Immature natural killer cell (primary cell): Measurements from ENCODE around the gene RAB7B. TPM values are rescaled to one million over a fixed set of nuclear protein-coding genes. Genes with fewer than 3 reads are reported as not detected.

ENCODE experiments used
- polyA plus RNA-seq, 3 donors: library from polyadenylated mRNA; unstranded; fragments of 300-500 nt; fragmentation: Illumina TruSeq; gene quantifications; one replicate each; pipeline ENCODE4 v1.2.3, GENCODE V29; 2021

The RAB7B gene
- polyA plus RNA-seq, 3 donors from 2014 or later, result 0.07 TPM; not detected in 2

Other genes with a start within 250 kb of the RAB7B start
- 100 to 1,000 TPM; 156 to 206 (median 197) TPM for gene RAB29, start 227.9 kb downstream of the RAB7B start, polyA plus RNA-seq
- 10 to 100 TPM in 1 of 3 donors, 1 to 10 TPM in 2; 5.2 to 14.9 (median 6.4) TPM for gene SLC41A1, start 190.2 kb downstream of the RAB7B start, polyA plus RNA-seq
- gene PM20D1, start 153.3 kb downstream of the RAB7B start, polyA plus RNA-seq, result 1 to 10 TPM; 1.9 to 3.1 (median 2.6) TPM
- gene SLC26A9, start 59.9 kb downstream of the RAB7B start, polyA plus RNA-seq, result not detected
- not detected for gene CTSE, start 20.5 kb upstream of the RAB7B start, polyA plus RNA-seq
- gene RHEX, start 49.8 kb upstream of the RAB7B start, polyA plus RNA-seq, result 1 to 10 TPM in 1 of 3 donors, not detected in 2; 1.0 TPM
- gene AVPR1B, start 114.0 kb upstream of the RAB7B start, polyA plus RNA-seq, result not detected
- gene FAM72A, start 199.4 kb upstream of the RAB7B start, polyA plus RNA-seq, result 1 to 10 TPM; 1.8 to 3.2 (median 2.6) TPM
- 10 to 100 TPM in 1 of 3 donors, 1 to 10 TPM in 2; 2.7 to 21.3 (median 2.9) TPM for gene SRGAP2, start 200.1 kb upstream of the RAB7B start, polyA plus RNA-seq